SK-N-SH (cell line): ENCODE data around the gene LCOR. TPM values are rescaled to one million over a fixed set of nuclear protein-coding genes. Genes with fewer than 3 reads are reported as not detected.

ENCODE experiments used
- CTCF ChIA-PET: fragments of 300-600, 350-600 bp; formaldehyde crosslinking; extraction: SDS; loops from one replicate; lab custom pipeline; 2021; lab: Yijun Ruan, JAX
- POLR2A ChIA-PET: fragments of 350-600 bp; sonication (Branson Sonifier 250); formaldehyde crosslinking; extraction: SDS; loops from one replicate; lab custom pipeline; 2020; ENCODE audit warnings: antibody characterized with exemption, inconsistent platforms; lab: Yijun Ruan, JAX
- DNase-seq: peaks from one replicate; pipeline ENCODE4 v3.0.0; 2012
- H2AFZ ChIP-seq: fragments of 200-600 bp; sonication (generic); 2 replicates; pipeline ENCODE4 v1.8.1; 2016; ENCODE audit warnings: antibody characterized with exemption, mild to moderate bottlenecking, low read depth
- H3F3A ChIP-seq: fragments of 200-600 bp; sonication (generic); replicated peaks from 2 replicates; pipeline ENCODE3; 2016; ENCODE audit warnings: antibody characterized with exemption, mild to moderate bottlenecking; ENCODE audit not compliant: insufficient read depth
- H3K27ac ChIP-seq, 2 experiments: fragments of 200-500 bp in 1 of 2; fragments of 200-600 bp in 1 of 2; sonication (Bioruptor generic) in 1 of 2; sonication (generic), shearing (Covaris generic) in 1 of 2; 2 replicates each; pipeline versions ENCODE4 v1.5.1 to v1.6.1; 2014 to 2016; ENCODE audit warnings: low read depth in 2 of 2, inconsistent platforms in 1 of 2, low read length in 1 of 2, mild to moderate bottlenecking in 1 of 2, mixed read lengths in 1 of 2
- H3K27me3 ChIP-seq: fragments of 200-600 bp; sonication (generic), shearing (Covaris generic); 2 replicates; pipeline ENCODE4 v1.6.1; 2016; ENCODE audit warnings: mixed run types; ENCODE audit not compliant: insufficient read depth
- H3K36me3 ChIP-seq, 2 experiments: fragments of 200-500 bp in 1 of 2; fragments of 200-600 bp in 1 of 2; sonication (Bioruptor generic) in 1 of 2; sonication (generic) in 1 of 2; replicated peaks in 1 of 2; 2 replicates each; pipeline versions ENCODE3 to v1.5.1; 2014 to 2016; ENCODE audit warnings: low read length in 1 of 2, mild to moderate bottlenecking in 1 of 2; ENCODE audit not compliant: insufficient read depth in 2 of 2, control insufficient read depth in 1 of 2
- H3K4me1 ChIP-seq, 2 experiments: fragments of 200-500 bp in 1 of 2; fragments of 200-600 bp in 1 of 2; sonication (Bioruptor generic) in 1 of 2; sonication (generic), shearing (Covaris generic) in 1 of 2; 2 replicates each; pipeline versions ENCODE4 v1.5.1 to v1.6.1; 2014 to 2016; ENCODE audit warnings: low read depth in 1 of 2, low read length in 1 of 2, mixed run types in 1 of 2; ENCODE audit not compliant: insufficient read depth in 2 of 2, control insufficient read depth in 1 of 2
- H3K4me2 ChIP-seq: fragments of 200-600 bp; sonication (generic), shearing (Covaris generic); 2 replicates; pipeline ENCODE4 v1.6.1; 2017; ENCODE audit warnings: mixed run types
- H3K4me3 ChIP-seq, 2 experiments: fragments of 200-500 bp in 1 of 2; fragments of 200-600 bp in 1 of 2; sonication (Bioruptor generic) in 1 of 2; sonication (generic), shearing (Covaris generic) in 1 of 2; 2 replicates each; pipeline versions ENCODE4 v1.5.1 to v1.8.1; 2014 to 2016; ENCODE audit warnings: low read depth in 2 of 2, inconsistent platforms in 1 of 2, low read length in 1 of 2, mild to moderate bottlenecking in 1 of 2, mixed read lengths in 1 of 2, moderate library complexity in 1 of 2
- H3K79me2 ChIP-seq: fragments of 200-600 bp; sonication (generic); 2 replicates; pipeline ENCODE4 v1.8.1; 2017; ENCODE audit warnings: mild to moderate bottlenecking; ENCODE audit not compliant: insufficient read depth
- H3K9ac ChIP-seq: fragments of 200-600 bp; sonication (generic); 2 replicates; pipeline ENCODE4 v1.6.1; 2017; ENCODE audit warnings: mixed run types
- H3K9me2 ChIP-seq: fragments of 200-600 bp; sonication (generic); 2 replicates; pipeline ENCODE4 v1.6.1; 2017; ENCODE audit warnings: mixed run types
- H3K9me3 ChIP-seq: fragments of 200-600 bp; sonication (generic); 2 replicates; pipeline ENCODE4 v1.6.1; 2017; ENCODE audit warnings: mixed run types, mild to moderate bottlenecking, moderate library complexity
- H4K20me1 ChIP-seq: fragments of 200-600 bp; sonication (generic); 2 replicates; pipeline ENCODE4 v1.6.1; 2017; ENCODE audit warnings: mild to moderate bottlenecking, mixed run types; ENCODE audit not compliant: insufficient read depth
- ELF1 ChIP-seq: IDR thresholded peaks from 2 replicates; pipeline ENCODE4 v1.4.0; 2012
- EP300 ChIP-seq, 2 experiments: IDR thresholded peaks; 2 replicates each; pipeline versions ENCODE4 v1.4.0 to v1.6.1; 2012; ENCODE audit warnings: borderline replicate concordance in 1 of 2, low read depth in 1 of 2, low read length in 1 of 2
- FOXM1 ChIP-seq: IDR thresholded peaks from 2 replicates; pipeline ENCODE4 v1.4.0; 2012; ENCODE audit warnings: low read depth, mild to moderate bottlenecking
- GATA2 ChIP-seq: sonication (generic); formaldehyde crosslinking; IDR thresholded peaks from 2 replicates; pipeline ENCODE4 v1.5.0; 2020; ENCODE audit warnings: mild to moderate bottlenecking, missing genetic modification reagents
- NFIC ChIP-seq: IDR thresholded peaks from 2 replicates; pipeline ENCODE4 v1.4.0; 2012; ENCODE audit warnings: borderline replicate concordance
- NRF1 ChIP-seq: IDR thresholded peaks from 2 replicates; pipeline ENCODE4 v1.6.1; 2012; ENCODE audit warnings: low read depth, mild to moderate bottlenecking, low read length
- PBX3 ChIP-seq: IDR thresholded peaks from 2 replicates; pipeline ENCODE4; 2012
- SIN3A ChIP-seq: IDR thresholded peaks from 2 replicates; pipeline ENCODE4 v1.6.1; 2012; ENCODE audit warnings: low read depth, mild to moderate bottlenecking, low read length, moderate library complexity, borderline replicate concordance
- SMC3 ChIP-seq: IDR thresholded peaks from 2 replicates; pipeline ENCODE4 v1.6.1; 2012; ENCODE audit warnings: low read depth, low read length, improper control_type of control experiment
- TCF12 ChIP-seq: IDR thresholded peaks from 2 replicates; pipeline ENCODE4 v1.4.0; 2012
- TEAD4 ChIP-seq: IDR thresholded peaks from 2 replicates; pipeline ENCODE4 v1.4.0; 2012; ENCODE audit warnings: mild to moderate bottlenecking, borderline replicate concordance; ENCODE audit not compliant: insufficient read depth
- USF1 ChIP-seq: IDR thresholded peaks from 2 replicates; pipeline ENCODE4 v1.4.0; 2012; ENCODE audit warnings: low read depth, borderline replicate concordance
- USF2 ChIP-seq: fragments of 150-350 bp; IDR thresholded peaks from 2 replicates; pipeline ENCODE4 v1.6.1; 2017; ENCODE audit warnings: antibody characterized with exemption, low read length, low read depth, borderline replicate concordance
- ZBTB33 ChIP-seq: IDR thresholded peaks from 2 replicates; pipeline ENCODE4 v1.4.0; 2012; ENCODE audit warnings: low read depth, borderline replicate concordance
- WGBS: methylation state at CpG from one replicate; pipeline ENCODE4 v1.1.6; 2017; ENCODE audit warnings: low lambda C conversion rate; 5-methylcytosine and 5-hydroxymethylcytosine counted together
- polyA plus RNA-seq, 3 experiments: library from polyadenylated mRNA; depleted of rRNA; stranded (reverse); fragments of >200 nt; gene quantifications; 2 replicates each; pipeline ENCODE4 v1.2.3, GENCODE V29; 2012

The LCOR gene
- polyA plus RNA-seq, 1 of the 3 experiments (the other 2 are of a cell fraction), result 1.9 TPM

GRCh38 chr10:97030894-97031293, 198.8 kb downstream of the LCOR start (continued):
- TF ChIP-seq PBX3, result no peak

GRCh38 chr10:97031459-97031858, 199.4 kb downstream of the LCOR start:
- 75% methylated on average over 6 of the region's 11 CpGs for WGBS
- no peak overlapping the region for H3K4me2 ChIP-seq
- no peak overlapping the region for H3K4me3 ChIP-seq
- POLR2A ChIA-PET, result no interaction called here
- no peaks in the 10 kb centered on the region for H3K79me2 ChIP-seq
- no peak for DNase-seq
- no peaks in the 10 kb centered on the region for H3K27me3 ChIP-seq
- H3K27ac ChIP-seq, result no peak overlapping the region
- CTCF ChIA-PET, result interaction anchor here (0.6 to 12.0 kb wide), 4 partner anchors 10 to 204 kb away, joined by 3 to 184 read pairs (median 4); no protein-coding TSS in a partner anchor
- H3K4me1 ChIP-seq, result no peaks in the 10 kb centered on the region
- no peaks in the 10 kb centered on the region for H3F3A ChIP-seq
- no peaks in the 10 kb centered on the region for H4K20me1 ChIP-seq
- no peaks in the 10 kb centered on the region for H3K9me3 ChIP-seq
- no peak overlapping the region for H2AFZ ChIP-seq
- H3K9ac ChIP-seq, result no peak overlapping the region
- TF ChIP-seq USF1 (no peak), ZBTB33 (no peak), TEAD4 (no peak), ELF1 (no peak), GATA2 (no peak), EP300 (IDR thresholded peaks at IDR 0.05; ENCODE audit: borderline replicate concordance in 1 of 2, low read depth in 1 of 2, low read length in 1 of 2) (no peak), FOXM1 (no peak), NFIC (no peak), SIN3A (no peak), USF2 (no peak), NRF1 (no peak), TCF12 (no peak), SMC3 (no peak)
- H3K9me2 ChIP-seq, result no peaks in the 10 kb centered on the region
- H3K36me3 ChIP-seq, result no peaks in the 10 kb centered on the region
